ENCODE data around the gene PIGQ.

PIGQ gene

DNA sequence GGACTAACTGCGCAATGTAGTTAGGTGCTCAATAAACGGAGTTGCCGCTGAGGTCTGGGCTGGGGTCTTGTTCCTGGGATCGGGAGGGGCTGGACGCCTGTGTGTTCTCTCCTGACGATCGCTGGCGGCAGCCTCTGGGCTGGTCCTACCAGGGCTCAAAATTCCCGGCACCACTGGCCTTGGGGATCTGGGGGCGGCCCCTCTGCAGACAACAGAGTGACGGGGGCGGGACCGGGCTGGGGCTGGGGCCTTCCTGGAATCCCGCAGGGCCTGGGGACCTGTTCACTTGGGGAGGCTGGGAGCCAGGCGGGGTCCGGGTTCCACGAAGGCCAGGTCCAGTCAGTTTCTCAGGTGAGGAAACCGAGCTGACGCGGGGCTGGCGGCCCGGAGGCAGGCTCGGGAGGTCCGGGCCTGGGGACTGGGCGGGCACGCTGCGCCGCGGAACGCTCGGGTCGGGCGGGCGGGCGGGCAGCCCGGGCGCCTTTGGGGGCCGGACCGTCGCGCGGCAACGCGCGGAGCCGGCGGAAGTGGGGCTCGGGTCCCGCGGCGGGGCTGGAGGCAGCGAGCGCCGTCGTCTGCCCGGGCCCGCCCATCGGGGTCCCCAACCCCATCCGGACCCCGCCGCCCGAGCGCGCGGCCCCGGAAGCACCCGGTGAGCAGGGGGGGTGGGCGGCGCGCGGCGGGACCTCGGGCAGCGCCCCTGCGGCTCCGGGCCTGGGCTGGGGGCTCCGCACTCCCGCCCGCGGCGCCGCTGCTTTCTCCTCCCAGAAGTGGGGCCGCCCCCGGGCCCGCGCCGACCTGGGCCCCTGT is at the start of gene PIGQ:
PIGQ (plus strand) TSS at position 524 of the 810 bp plus-strand sequence. CDS start 4,107 bp downstream, outside the sequence.
- DNase-seq (ENCODE audit: low read depth in 3 of 3, low spot score in 1 of 3): peak in 2 of 3 donors; percentile 43 to 62

DNA sequence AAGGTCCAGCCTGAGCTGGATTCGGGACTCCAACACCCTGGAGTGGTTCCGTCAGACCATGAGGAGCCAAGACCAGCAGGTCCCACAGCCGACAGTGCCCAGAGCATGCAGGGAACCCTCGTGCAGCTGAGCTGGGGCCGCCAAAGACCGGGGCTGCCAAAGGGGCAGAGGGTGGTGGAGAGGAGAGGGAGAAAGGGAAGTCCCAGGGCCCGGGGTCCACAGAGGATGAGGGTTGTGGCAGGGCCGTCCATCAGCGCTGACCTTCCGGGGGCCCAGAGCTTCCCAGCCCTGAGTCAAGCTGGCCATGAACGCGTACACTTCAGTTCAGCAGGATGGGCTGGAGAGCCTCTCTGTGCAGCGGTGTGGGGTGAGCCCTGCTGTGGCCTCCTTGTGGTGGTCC is 48.9 kb upstream of the PIGQ start:
- DNase-seq (ENCODE audit: low read depth in 3 of 3, low spot score in 1 of 3): no peak

DNA sequence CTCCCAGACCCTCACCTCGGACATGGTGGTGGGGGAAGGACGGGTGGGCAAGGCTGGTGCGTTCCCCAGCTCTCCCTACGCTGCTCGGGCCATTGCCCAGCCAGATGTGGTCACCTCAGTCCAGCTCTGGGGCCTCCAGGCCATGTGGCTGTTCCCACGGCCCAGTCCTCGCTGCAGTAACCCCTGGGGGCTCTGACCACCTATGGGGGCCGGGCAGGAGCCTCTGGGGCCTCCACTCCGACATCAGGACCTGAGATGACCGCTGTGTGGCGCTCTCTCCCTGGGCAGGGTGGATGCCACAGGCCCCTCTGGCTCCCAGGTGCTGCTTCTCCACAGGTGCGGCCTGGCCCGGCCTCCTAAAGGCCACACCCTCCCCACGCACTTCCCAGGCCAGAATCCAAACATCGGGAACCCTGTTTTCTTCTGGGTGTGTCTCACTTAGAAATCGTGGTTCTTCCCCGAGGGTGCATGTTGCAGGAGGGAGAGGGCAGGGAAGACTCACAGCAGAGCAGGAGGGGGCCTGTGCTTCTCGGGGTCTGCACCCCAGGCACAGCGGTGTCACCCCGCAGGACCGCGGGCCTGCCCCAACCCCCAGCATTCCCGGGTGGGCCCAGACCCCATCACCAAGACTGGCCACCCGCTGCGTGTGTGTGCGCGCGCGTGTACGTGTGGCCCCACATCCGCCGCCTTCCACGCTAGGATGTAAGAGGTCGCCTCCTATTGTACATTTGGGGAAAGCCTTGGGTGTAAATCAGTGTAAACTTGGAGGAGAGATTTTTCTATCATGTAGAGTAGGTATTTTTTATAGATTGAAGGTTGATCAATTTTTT is 48.2 kb upstream of the PIGQ start:
- DNase-seq (ENCODE audit: low read depth in 3 of 3, low spot score in 1 of 3): no peak

DNA sequence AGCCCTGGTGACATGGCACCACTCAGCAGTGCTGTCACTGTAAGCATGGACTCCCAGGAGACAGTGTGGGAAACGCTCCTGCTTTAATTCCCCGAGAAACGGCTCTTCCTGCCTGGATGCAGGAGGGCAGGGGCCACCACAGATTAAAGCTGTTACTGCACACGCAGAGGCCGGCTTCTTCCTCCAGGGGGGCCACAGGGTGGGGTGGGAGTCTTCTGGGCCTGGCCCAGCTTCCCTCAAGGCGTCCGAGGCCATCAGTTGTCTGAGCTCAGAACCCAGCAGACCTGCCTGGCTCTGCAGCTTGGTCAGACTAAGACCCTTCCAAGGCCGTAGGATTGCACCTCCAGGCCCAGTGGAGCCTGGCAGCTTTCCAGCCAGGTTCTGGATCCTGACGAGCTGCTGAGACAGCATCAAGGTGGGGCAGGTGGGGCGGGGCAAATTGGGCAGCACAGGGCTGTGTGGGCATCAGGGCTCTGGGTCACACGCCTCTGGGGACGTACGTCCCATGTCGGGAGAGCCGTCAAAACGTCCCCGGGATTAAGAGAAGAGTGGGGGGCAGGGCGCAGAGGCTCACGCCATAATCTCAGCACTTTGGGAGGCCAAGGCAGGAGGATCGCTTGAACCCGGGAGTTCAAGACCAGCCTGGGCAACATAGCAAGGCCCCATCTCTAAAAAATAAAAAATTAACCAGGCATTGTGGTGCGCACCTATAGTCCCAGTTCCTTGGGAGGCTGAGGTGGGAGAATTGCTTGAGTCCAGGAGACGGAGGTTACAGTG is 47.3 kb upstream of the PIGQ start:
- no peak for DNase-seq (ENCODE audit: low read depth in 3 of 3, low spot score in 1 of 3)

DNA sequence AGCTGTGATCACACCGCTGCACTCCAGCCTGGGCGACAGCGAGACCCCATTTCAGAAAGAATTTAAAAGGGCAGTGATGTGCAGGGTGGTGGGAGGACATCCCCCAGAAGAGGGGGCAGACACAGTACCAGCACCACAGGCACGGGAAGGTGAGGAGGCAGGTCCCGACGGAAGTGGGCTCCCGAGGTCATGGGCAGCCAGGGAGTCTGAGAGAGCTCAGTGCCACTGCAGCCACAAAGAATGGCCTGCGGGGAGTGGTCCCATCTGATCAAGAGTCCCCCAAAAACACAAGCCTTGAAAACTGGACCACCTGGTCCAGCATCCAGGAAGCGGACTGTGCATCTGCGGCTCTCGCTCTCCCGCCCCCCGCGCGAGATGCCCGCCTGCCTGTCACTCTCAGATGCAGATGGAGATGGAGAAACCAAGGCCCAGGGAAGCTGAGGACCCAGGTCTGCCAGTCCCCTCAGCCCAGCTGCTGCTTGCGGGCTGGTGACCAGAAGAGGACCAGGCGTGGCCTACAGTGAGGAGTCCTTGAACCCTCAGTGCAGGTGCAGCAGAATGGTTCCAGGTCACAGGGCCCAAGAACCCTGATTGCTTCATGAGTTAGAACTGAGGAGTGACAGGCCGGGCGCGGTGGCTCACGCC is 46.5 kb upstream of the PIGQ start:
- DNase-seq (ENCODE audit: low read depth in 3 of 3, low spot score in 1 of 3): no peak

DNA sequence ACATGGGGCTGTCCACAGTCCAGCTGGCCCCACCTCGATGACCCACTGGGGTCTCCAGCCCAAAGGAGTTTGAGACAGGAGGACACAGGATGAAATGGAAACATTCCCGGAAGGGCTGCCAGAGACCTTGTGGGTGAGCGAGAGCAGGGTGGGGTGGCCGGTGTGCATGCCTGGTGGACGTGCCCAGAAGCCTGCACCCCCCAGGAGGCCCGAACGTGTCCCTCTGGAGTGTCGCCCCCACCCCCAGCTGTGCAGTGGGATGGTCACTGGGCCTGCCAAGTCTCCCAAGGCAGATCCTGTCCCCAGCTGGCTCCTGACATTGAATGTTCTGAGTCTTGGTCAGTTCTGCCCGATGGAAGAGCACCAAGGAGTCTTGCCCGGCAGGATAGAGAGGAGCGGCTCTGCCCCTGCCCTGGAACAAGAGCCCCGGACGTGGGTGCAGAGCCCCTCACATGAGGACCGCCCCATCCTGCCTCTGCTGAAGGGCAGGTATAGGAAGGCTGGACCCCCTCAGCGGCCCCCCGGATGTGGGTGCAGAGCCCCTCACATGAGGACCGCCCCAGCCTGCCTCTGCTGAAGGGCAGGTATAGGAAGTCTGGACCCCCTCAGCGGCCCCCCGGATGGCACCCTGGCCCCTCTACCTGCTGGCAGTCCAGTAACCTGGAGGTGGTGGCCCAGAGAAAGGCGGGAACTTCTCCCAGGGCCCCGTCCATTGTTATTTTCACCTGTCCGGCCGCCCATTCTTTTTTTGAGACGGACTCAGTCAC is 45.3 kb upstream of the PIGQ start:
- no peak for DNase-seq (ENCODE audit: low read depth in 3 of 3, low spot score in 1 of 3)

DNA sequence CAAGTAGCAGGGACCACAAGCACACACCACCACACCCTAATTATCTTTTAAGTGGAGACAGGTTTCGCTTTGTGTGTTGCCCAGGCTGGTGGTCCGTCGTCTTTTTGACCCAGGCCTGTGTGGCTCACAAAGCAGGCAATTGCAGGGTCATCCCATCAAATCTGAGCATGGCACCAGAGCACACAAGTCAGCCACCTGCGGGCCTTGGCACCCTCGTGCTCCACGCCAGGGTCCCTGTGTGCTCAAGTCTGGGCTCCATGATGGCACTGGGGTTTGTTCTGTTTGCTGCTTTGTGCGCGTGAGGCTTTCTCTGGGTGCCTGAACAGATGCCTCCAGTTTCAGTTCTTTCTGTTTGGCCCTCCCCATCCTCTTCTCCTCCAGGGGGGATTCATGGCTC is 44.6 kb upstream of the PIGQ start:
- no peak for DNase-seq (ENCODE audit: low read depth in 3 of 3, low spot score in 1 of 3)

DNA sequence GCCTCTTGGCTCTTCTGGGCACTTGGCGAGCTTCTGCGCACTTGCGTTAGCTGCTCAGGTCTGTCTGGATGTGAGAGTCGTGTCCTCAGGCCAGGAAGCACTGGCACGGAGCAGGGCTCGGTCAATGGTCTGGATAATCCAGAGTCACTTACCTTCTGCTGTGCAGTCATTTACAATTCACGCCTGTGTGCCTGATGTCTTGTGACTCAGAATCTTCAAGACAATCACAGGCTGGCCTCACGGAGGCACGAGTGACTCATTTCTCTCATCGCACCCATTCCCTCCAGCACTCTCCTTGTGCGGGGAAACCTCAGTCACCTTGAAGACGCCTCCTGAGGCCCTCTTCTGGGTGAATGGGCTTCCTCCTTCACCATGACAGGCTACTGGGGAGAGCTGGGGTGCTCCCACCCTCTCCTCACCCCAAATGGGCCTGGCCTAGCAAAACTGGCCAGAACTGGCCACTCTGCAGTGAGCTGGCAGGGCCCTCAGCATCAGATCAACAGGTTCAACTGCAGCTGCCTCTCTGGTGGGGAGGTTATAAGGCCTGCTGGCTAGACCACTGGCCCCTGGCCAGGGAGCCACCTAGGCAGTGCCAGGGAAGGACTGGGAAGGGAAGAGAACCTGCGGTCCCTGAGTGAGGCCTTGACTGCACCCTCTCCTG is 44.1 kb upstream of the PIGQ start:
- DNase-seq (ENCODE audit: low read depth in 3 of 3, low spot score in 1 of 3): peak; percentile 15 to 54 (median 42)

DNA sequence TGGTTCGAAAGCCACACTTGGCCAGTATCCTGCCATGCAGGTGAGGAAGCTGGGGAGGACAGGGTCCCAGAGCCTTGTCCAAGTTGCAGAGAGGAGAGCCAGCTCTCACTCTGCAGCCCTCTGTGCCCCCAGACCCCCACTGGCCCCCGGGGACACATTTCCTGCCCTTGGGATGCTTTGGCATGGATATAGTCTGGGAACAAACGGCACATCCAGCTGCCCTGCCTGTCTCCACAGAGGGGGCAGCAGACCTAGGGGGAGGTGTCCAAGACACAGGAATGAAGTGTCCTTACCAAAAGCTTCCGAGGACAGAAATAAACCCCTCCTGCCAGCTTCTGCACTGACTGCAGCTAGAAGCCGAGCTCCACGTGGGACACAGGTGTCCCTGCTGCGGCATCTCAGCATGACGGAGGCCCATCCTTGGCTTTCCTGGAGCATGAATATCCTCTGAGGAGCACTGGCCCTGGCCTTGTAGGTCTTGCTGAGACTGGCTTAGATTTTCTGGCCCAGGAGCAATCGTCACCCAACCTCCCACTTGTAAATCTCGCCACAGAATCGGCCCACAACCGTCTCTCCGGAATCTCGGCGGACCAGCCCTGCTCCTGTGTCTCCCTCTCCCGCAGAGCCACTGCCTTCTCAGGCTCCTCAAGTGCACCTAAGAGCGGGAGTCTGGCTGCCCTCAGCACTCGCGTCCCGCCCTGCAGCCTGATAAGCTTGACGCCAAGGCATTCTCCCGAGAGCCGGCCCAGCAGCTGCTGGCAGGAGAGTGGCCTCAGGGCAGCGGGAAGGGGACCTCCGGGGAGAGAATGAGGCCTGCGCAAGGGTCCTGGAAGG is 43.4 kb upstream of the PIGQ start:
- peak in 1 of 3 donors; percentile 14 for DNase-seq (ENCODE audit: low read depth in 3 of 3, low spot score in 1 of 3)

DNA sequence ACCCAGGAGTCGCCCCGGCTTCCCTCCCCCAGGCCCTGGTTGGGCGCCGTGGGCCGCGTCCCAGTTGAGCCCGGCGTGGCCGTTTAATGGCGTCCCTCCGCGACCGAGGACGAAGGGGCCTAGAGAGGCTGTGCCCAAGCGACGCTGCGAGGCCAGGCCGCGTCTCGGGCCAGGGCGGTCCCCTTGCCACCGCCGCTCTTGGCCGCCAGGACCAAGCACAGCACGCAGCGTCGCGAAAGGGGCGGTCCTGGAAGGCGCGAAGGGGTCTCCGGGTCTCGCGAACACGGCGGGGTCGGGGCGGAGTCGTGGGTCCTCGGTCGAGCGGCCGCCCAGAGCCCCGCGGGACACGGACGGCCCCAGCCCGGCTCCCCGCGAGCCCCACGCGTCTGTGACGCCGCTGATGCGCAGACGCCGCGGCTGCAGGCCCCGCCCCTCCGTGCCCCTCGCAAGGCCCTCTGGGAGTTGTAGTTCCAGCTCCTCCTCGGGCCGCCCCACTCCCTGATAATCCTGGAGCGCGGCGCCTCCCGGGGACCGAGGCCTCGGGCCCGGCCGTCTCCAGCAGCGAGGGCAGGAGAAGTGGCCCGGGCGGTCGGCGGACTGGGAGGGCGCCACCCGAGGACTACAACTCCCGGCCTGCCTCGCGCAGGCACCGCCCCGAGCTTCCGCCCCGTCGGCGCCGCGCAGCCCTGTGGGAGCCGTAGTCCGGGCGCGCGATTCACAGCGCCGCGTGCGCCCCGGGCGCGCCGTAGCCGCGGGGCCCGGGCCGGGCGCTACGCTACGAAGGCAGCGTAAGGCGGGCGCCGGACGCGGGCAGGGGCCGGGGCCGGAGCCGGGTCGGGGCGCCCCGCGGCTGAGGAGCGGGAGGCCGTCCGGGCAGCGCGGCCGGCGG is 42.5 kb upstream of the PIGQ start, which contains the start of gene CAPN15:
CAPN15 (plus strand) TSS at position 698 of the 889 bp plus-strand sequence. CDS start 19,127 bp downstream, outside the sequence.
- peak; percentile 65 to 77 (median 70) for DNase-seq (ENCODE audit: low read depth in 3 of 3, low spot score in 1 of 3)

DNA sequence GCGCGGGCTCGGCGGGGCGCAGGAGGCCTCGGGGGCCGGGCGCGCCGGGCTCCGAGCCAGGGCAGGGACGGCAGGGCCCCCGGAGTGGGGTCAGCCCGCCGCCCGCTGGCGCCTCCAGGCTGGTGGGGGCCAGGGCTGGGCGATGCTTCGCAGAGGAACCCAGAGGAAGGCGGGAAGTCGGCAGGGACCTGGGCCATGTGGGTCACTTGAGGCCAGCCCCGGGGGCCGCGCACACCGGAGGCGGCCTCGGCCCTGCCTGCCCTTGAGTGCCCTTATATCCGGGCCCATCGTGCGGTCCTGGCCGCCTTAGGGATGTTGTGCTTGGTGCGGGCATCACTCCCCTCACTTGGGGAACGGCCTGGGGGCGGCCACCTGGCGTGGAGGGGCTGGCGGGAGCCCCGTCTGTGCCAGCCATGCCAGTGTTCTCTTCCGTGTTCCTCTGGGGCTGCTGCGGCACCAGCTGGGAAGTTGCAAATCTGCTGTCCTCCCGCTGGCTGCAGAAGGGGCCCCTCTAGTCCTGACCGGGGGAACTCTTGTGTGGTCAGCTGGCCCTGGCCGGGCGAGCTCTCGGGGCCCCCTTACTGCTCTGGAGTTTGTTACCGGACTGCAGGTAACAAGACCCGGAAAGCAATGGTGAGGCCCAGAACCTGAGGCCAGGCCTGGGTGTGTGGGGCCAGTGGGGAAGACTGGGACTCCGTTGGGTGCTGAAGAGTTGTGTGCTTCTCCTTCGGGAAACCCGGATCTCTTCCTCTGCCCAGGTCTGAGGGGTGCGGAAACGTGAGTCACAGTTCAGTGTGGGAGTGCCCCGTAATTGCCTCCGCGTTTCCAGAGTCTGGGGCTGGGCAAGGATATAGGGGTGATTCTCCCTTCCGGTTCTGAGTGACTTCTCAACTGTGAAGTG is 41.4 kb upstream of the PIGQ start:
- DNase-seq (ENCODE audit: low read depth in 3 of 3, low spot score in 1 of 3): peak in 1 of 3 donors; percentile 12

DNA sequence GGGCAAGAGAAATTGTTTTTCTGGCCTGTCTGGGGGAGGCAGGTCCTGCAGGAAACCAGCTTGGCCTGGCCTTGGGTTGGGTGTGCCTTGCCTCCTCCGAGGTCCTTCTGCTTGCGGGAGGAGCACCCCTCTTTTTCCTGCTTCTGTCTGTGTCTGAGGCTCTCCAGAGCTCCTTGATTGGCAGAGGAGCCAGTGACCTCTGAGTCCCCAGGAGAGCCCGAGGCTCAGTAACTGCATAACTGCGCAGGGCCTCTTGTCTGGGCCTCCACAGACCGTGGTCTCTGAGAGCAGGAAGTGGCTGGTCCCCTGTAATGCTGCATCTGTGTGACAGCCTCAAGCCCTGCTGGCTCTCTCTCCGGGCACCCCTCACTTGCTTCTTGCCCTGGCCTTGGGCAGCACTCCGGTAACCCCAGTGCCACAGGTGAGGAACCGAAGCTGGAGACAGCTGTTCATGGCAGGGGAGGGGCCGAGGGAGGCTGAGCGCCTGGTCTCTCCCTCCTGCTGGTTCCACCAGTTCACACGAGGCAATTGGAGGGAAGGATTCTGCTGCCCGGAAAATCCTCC is 40.7 kb upstream of the PIGQ start:
- DNase-seq (ENCODE audit: low read depth in 3 of 3, low spot score in 1 of 3): no peak

DNA sequence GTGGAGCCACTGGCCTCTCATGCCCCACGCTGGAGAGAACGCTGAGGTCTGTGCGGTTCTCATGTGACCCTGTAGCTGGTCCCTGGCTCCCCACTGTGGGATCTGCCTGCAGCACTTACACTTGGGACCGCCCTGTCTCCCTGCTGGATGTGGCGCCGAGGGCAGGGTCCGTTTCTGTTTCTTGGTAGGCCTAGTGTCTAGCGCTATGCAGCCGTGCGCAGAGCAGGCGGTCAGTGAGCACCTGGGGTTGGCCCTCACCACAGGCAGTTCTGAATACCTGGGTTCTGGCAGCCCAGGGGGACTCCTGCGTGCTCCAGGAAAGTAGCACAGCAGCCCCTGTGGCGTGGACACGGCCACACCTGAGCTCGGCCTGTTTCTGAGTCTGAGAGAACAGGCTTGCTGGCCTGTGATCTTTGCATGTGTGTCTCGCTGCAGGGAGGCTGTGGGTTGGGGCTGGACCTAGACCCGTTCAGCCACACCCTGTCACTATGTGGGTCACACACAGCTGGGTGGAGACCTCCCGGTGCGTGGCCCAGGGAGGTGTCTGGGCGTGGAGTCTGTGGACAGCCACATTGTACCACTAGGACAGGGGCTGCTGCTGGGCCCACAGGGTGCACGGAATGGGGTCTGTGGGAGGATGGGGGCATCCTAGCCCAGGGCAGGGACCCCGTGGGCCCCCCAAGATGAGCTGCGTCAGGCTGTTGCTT is 39.5 kb upstream of the PIGQ start:
- DNase-seq (ENCODE audit: low read depth in 3 of 3, low spot score in 1 of 3): no peak

DNA sequence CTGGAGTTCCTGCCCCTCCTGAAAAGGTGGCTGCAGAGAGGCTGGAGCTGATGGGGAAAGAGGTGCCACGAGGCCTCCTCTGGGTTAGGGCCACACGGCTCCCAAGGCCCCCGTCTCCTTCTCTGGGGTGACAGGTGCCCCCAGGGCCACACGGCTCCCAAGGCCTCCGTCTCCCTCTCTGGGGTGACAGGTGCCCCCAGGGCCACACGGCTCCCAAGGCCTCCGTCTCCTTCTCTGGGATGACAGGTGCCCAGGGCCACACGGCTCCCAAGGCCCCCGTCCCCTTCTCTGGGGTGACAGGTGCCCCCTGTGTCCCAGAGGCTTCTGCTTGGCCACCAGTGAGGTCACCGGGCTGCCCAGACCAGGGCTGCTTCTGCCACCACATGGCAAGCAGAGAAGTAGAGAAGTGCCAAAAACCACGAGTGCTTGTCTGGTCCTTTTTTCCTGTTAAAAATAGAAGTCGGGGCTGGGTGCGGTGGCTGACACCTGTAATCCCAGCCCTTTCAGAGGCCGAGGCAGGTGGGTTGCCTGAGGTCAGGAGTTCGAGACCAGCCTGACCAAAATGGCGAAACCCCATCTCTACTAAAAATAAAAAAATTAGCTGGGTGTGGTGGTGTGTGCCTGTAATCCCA is 38.2 kb upstream of the PIGQ start:
- no peak for DNase-seq (ENCODE audit: low read depth in 3 of 3, low spot score in 1 of 3)
